Measurements from ENCODE around the gene ZNF609. TPM values are rescaled to one million over a fixed set of nuclear protein-coding genes. Genes with fewer than 3 reads are reported as not detected.

The ZNF609 gene
- total RNA-seq, 1 experiment from 2014 or later: 35.0 TPM

DNA sequence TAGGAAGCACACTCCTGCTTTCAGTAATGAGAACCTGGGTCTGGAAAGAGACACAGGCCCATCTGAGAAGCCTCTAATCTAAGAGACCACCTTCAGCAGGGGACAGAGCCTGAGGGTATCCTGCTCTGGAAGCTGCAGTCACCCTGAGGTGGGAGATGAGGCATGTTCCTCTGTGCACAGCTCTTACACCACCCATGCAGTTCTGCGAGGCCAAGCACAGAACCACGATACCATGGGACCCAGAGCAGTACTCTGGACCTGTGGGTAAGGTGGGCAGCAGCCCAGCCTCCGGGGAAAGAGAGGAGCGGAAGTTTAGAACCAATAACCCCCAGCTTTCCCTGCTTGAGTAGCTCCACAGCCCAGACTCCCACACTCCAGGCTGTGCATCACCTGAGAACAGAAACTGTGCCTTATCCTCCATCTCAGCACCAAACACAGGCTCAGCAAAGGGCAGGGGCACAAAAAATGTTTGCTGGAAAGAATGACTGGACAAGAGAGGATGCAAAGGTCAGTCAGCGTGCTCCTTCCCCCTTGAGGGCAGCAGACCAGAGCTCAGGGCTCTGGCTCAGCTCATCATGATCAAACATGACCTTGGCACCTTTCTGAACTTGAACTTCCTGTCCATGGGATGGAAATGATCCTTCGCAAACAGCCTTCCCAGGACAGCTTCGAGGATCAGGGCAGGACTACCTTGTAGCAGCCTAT is 271.9 kb downstream of the ZNF609 start:
- H3K27me3 ChIP-seq (replicated peaks; ENCODE audit: insufficient read depth, low read depth, low read length, poor library complexity): no peaks in the 10 kb centered on the region
- no peaks in the 10 kb centered on the region for H3K36me3 ChIP-seq (ENCODE audit: insufficient read depth, low read length, poor library complexity, severe bottlenecking)
- CTCF ChIA-PET: interaction anchor here (0.5 to 1.5 kb wide), 3 partner anchors 78 to 416 kb away, joined by 3 to 9 read pairs (median 3); no protein-coding TSS in a partner anchor
- no peak overlapping the region for H3K27ac ChIP-seq (ENCODE audit: low read depth, low read length, poor library complexity, severe bottlenecking)
- POLR2A ChIA-PET (ENCODE audit: low non-redundant PET): no interaction called here
- no peak for DNase-seq (ENCODE audit: low spot score)
- intact Hi-C loops (cut with micrococcal nuclease; ENCODE audit: unreplicated experiment): loop anchor here (5.0 to 10.0 kb wide), 2 partner anchors 175 to 292 kb away; partner anchors contain the start of gene MTFMT
- BruUV-seq (replicated peaks): no TSS peak
- H3K4me1 ChIP-seq (ENCODE audit: insufficient read depth, low read length, poor library complexity, severe bottlenecking): no peaks in the 10 kb centered on the region
- H3K4me3 ChIP-seq (ENCODE audit: low read depth, low read length, poor library complexity, severe bottlenecking): no peak overlapping the region
- H3K9me3 ChIP-seq (ENCODE audit: low read depth, low read length, poor library complexity, severe bottlenecking): no peaks in the 10 kb centered on the region
- TF ChIP-seq, protein P1, sequence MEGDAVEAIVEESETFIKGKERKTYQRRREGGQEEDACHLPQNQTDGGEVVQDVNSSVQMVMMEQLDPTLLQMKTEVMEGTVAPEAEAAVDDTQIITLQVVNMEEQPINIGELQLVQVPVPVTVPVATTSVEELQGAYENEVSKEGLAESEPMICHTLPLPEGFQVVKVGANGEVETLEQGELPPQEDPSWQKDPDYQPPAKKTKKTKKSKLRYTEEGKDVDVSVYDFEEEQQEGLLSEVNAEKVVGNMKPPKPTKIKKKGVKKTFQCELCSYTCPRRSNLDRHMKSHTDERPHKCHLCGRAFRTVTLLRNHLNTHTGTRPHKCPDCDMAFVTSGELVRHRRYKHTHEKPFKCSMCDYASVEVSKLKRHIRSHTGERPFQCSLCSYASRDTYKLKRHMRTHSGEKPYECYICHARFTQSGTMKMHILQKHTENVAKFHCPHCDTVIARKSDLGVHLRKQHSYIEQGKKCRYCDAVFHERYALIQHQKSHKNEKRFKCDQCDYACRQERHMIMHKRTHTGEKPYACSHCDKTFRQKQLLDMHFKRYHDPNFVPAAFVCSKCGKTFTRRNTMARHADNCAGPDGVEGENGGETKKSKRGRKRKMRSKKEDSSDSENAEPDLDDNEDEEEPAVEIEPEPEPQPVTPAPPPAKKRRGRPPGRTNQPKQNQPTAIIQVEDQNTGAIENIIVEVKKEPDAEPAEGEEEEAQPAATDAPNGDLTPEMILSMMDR (conservative IDR thresholded peaks at IDR 0.05; ENCODE audit: low read depth, low read length): no peak
- TF ChIP-seq EZH2 (IDR thresholded peaks at IDR 0.05; ENCODE audit: borderline replicate concordance, low read depth, low read length, poor library complexity, severe bottlenecking): no peak

Other genes starting within 250 kb of the ZNF609 start
- 23.1 and 27.4 TPM in 2 replicates for gene CSNK1G1, start 104.4 kb upstream of the ZNF609 start, total RNA-seq (2021)
- 138 TPM in 2 replicates for gene PCLAF, start 79.1 kb upstream of the ZNF609 start, total RNA-seq (2021)
- gene TRIP4, start 72.7 kb upstream of the ZNF609 start, total RNA-seq (2021): 24.9 and 30.9 TPM in 2 replicates

Measured in A673 (cell line).